DOHH2 (cell line): ENCODE measurements around the gene CLEC2A.

ENCODE experiments used
- CTCF ChIP-seq: fragments of 200-600 bp; sonication (generic); IDR thresholded peaks from one replicate; pipeline ENCODE4 v1.5.1; 2014; ENCODE audit warnings: antibody characterized with exemption, mild to moderate bottlenecking, low read depth, low read length; ENCODE audit not compliant: poor library complexity, severe bottlenecking
- EZH2phosphoT487 ChIP-seq: fragments of 200-600 bp; sonication (generic); IDR thresholded peaks from 2 replicates; pipeline ENCODE4 v1.6.1; 2017; ENCODE audit warnings: borderline replicate concordance, mild to moderate bottlenecking, antibody characterized with exemption, low read length, moderate library complexity, mixed read lengths

GRCh38 chr12:9922429-9922828, 9.7 kb downstream of the CLEC2A start:
- TF ChIP-seq CTCF (no peak), EZH2phosphoT487 (no peak)
